ENCODE measurements around the gene COLEC11. TPM values are rescaled to one million over a fixed set of nuclear protein-coding genes. Genes with fewer than 3 reads are reported as not detected.

Gene COLEC11
- total and polyA plus RNA-seq, 2 of the 13 experiments (the other 11 are each of a cell fraction or from before 2014, with no cell fraction given), result 1.5 to 3.0 TPM

DNA sequence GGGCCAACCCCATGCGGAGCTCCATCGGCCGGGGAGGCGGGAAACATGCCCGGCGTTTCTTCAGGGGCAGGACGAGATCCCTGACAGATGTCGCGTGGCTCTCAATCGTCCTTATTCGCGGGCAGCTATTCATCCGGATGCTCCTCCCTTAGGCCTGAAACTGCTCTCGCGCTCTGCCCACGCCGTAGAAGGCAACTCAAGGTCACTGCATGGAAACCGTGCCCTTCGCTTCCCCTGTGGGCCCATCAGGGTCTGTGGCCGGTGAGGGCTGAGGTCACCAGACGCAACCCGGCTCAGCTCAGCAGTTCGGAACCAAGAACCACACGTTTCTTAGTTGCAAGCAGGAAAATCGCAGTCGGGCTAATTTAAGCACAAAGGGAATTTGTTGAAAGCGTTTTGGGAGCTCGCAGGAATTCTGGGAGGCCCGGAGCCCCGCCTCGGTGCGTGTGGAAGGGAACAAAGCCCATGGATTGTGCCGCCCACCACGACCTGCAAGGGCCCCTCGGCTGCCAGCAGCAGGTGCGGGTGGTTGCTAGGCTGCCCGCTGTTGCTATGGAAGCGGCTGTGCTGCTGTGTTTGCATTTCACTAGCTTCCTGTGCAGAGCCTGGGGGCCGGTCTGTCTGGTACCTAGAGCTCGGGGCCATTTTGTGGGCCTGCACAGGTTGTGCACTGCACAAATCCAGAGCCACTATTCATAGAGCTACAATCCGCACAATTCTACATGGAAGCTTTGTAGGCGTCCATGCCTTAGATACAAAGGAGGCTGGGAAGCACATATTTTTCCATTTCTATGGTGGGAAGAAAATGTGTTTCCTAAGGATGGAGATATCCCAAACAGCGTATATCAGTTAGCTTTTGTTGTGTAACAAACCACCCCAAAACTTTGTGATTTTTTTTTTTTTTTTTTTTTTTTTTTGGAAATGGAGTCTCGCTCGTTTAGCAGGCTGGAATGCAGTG is 57.1 kb downstream of the COLEC11 start (continued):
- TF ChIP-seq, protein P1, sequence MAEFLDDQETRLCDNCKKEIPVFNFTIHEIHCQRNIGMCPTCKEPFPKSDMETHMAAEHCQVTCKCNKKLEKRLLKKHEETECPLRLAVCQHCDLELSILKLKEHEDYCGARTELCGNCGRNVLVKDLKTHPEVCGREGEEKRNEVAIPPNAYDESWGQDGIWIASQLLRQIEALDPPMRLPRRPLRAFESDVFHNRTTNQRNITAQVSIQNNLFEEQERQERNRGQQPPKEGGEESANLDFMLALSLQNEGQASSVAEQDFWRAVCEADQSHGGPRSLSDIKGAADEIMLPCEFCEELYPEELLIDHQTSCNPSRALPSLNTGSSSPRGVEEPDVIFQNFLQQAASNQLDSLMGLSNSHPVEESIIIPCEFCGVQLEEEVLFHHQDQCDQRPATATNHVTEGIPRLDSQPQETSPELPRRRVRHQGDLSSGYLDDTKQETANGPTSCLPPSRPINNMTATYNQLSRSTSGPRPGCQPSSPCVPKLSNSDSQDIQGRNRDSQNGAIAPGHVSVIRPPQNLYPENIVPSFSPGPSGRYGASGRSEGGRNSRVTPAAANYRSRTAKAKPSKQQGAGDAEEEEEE (CRISPR knock-in tag; IDR thresholded peaks at IDR 0.05; ENCODE audit: borderline replicate concordance), result no peak
- TF ChIP-seq ZNF672 (CRISPR knock-in tag; IDR thresholded peaks at IDR 0.05), result no peak
- TF ChIP-seq ZNF282 (IDR thresholded peaks at IDR 0.05; ENCODE audit: partially characterized antibody), result no peak
- peak; percentile 70 for TF ChIP-seq XRCC5 (optimal IDR thresholded peaks at IDR 0.05; ENCODE audit: low read length)
- TF ChIP-seq, protein P2, sequence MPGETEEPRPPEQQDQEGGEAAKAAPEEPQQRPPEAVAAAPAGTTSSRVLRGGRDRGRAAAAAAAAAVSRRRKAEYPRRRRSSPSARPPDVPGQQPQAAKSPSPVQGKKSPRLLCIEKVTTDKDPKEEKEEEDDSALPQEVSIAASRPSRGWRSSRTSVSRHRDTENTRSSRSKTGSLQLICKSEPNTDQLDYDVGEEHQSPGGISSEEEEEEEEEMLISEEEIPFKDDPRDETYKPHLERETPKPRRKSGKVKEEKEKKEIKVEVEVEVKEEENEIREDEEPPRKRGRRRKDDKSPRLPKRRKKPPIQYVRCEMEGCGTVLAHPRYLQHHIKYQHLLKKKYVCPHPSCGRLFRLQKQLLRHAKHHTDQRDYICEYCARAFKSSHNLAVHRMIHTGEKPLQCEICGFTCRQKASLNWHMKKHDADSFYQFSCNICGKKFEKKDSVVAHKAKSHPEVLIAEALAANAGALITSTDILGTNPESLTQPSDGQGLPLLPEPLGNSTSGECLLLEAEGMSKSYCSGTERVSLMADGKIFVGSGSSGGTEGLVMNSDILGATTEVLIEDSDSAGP (CRISPR knock-in tag; IDR thresholded peaks at IDR 0.05; ENCODE audit: borderline replicate concordance), result peak; percentile 52; the same call in 1 of the 2 replicates
- no peak for TF ChIP-seq IKZF1 (IDR thresholded peaks at IDR 0.05)
- peak; percentile 81 for TF ChIP-seq ARNTL (CRISPR knock-in tag; IDR thresholded peaks at IDR 0.05)
- TF ChIP-seq GATA4 (IDR thresholded peaks at IDR 0.05; ENCODE audit: borderline replicate concordance, low read depth), result no peak
- no peak for TF ChIP-seq ZFP36L2 (CRISPR knock-in tag; IDR thresholded peaks at IDR 0.05)
- no peak for TF ChIP-seq SOX13 (IDR thresholded peaks at IDR 0.05)
- TF ChIP-seq SOX13 (CRISPR knock-in tag; conservative IDR thresholded peaks at IDR 0.05 in 1 of 2, IDR thresholded peaks at IDR 0.05 in 1 of 2), result peak in 1 of 2 experiments; percentile 64; a peak in 2 of 4 replicates
- TF ChIP-seq SKI (IDR thresholded peaks at IDR 0.05; ENCODE audit: partially characterized antibody), result peak; percentile 76
- no peak for TF ChIP-seq MAF1 (CRISPR knock-in tag; IDR thresholded peaks at IDR 0.05; ENCODE audit: borderline replicate concordance)
- TF ChIP-seq, protein P3, sequence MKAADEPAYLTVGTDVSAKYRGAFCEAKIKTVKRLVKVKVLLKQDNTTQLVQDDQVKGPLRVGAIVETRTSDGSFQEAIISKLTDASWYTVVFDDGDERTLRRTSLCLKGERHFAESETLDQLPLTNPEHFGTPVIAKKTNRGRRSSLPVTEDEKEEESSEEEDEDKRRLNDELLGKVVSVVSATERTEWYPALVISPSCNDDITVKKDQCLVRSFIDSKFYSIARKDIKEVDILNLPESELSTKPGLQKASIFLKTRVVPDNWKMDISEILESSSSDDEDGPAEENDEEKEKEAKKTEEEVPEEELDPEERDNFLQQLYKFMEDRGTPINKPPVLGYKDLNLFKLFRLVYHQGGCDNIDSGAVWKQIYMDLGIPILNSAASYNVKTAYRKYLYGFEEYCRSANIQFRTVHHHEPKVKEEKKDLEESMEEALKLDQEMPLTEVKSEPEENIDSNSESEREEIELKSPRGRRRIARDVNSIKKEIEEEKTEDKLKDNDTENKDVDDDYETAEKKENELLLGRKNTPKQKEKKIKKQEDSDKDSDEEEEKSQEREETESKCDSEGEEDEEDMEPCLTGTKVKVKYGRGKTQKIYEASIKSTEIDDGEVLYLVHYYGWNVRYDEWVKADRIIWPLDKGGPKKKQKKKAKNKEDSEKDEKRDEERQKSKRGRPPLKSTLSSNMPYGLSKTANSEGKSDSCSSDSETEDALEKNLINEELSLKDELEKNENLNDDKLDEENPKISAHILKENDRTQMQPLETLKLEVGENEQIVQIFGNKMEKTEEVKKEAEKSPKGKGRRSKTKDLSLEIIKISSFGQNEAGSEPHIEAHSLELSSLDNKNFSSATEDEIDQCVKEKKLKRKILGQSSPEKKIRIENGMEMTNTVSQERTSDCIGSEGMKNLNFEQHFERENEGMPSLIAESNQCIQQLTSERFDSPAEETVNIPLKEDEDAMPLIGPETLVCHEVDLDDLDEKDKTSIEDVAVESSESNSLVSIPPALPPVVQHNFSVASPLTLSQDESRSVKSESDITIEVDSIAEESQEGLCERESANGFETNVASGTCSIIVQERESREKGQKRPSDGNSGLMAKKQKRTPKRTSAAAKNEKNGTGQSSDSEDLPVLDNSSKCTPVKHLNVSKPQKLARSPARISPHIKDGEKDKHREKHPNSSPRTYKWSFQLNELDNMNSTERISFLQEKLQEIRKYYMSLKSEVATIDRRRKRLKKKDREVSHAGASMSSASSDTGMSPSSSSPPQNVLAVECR (CRISPR knock-in tag; IDR thresholded peaks at IDR 0.05; ENCODE audit: borderline replicate concordance), result peak; percentile 80
- no peak for TF ChIP-seq KLF12 (CRISPR knock-in tag; IDR thresholded peaks at IDR 0.05; ENCODE audit: borderline replicate concordance)
- TF ChIP-seq GFI1 (CRISPR knock-in tag; IDR thresholded peaks at IDR 0.05; ENCODE audit: borderline replicate concordance), result no peak
- TF ChIP-seq, protein P4, sequence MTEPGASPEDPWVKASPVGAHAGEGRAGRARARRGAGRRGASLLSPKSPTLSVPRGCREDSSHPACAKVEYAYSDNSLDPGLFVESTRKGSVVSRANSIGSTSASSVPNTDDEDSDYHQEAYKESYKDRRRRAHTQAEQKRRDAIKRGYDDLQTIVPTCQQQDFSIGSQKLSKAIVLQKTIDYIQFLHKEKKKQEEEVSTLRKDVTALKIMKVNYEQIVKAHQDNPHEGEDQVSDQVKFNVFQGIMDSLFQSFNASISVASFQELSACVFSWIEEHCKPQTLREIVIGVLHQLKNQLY (CRISPR knock-in tag; IDR thresholded peaks at IDR 0.05), result no peak
- no peak for TF ChIP-seq RORA (CRISPR knock-in tag; IDR thresholded peaks at IDR 0.05)
- peak; percentile 37; the same call in 1 of the 2 replicates for TF ChIP-seq HOXD1 (CRISPR knock-in tag; IDR thresholded peaks at IDR 0.05)
- peak; percentile 57 for TF ChIP-seq HNRNPLL (IDR thresholded peaks at IDR 0.05; ENCODE audit: low read depth, low read length, poor library complexity, severe bottlenecking)
- no peak for TF ChIP-seq SETDB1 (CRISPR knock-in tag; IDR thresholded peaks at IDR 0.05; ENCODE audit: borderline replicate concordance)
